ENCODE data around the gene PAPOLA. TPM values are rescaled to one million over a fixed set of nuclear protein-coding genes. Genes with fewer than 3 reads are reported as not detected.

The PAPOLA gene
- total RNA-seq, 1 donor from 2014 or later: 137 TPM

GRCh38 chr14:96581902-96582301 is 79.7 kb downstream of the PAPOLA start:
- intact Hi-C loops (cut with DNase I): no loop called here
- DNase-seq (ENCODE audit: low spot score): peak; percentile 9

GRCh38 chr14:96582411-96582961 is 80.3 kb downstream of the PAPOLA start:
- intact Hi-C loops (cut with DNase I): no loop called here
- DNase-seq (ENCODE audit: low spot score): peak; percentile 68

- DNase-seq (ENCODE audit: low spot score): peak; percentile 44
- intact Hi-C loops (cut with DNase I): no loop called here
Observed at GRCh38 chr14:96582995-96583394, 80.8 kb downstream of the PAPOLA start.

- intact Hi-C loops (cut with DNase I): no loop called here
- DNase-seq (ENCODE audit: low spot score): peak; percentile 67
Observed at GRCh38 chr14:96583569-96584041, 81.4 kb downstream of the PAPOLA start.

- peak; percentile 73 for DNase-seq (ENCODE audit: low spot score)
- intact Hi-C loops (cut with DNase I): no loop called here
Observed at GRCh38 chr14:96584199-96584906, 82.2 kb downstream of the PAPOLA start.

GRCh38 chr14:96584907-96585671 is 82.9 kb downstream of the PAPOLA start:
- intact Hi-C loops (cut with DNase I): no loop called here
- peak; percentile 15 for DNase-seq (ENCODE audit: low spot score)

GRCh38 chr14:96585672-96586013 is 83.5 kb downstream of the PAPOLA start:
- intact Hi-C loops (cut with DNase I): no loop called here
- no peak for DNase-seq (ENCODE audit: low spot score)

GRCh38 chr14:96586056-96586455 is 83.9 kb downstream of the PAPOLA start:
- intact Hi-C loops (cut with DNase I): no loop called here
- DNase-seq (ENCODE audit: low spot score): peak; percentile 27

GRCh38 chr14:96586921-96587822 is 85.0 kb downstream of the PAPOLA start:
- intact Hi-C loops (cut with DNase I): no loop called here
- DNase-seq (ENCODE audit: low spot score): peak; percentile 58

GRCh38 chr14:96587823-96588385 is 85.7 kb downstream of the PAPOLA start:
- intact Hi-C loops (cut with DNase I): no loop called here
- peak; percentile 65 for DNase-seq (ENCODE audit: low spot score)

GRCh38 chr14:96588410-96589257 is 86.5 kb downstream of the PAPOLA start:
- intact Hi-C loops (cut with DNase I): no loop called here

GRCh38 chr14:96589577-96589976 is 87.4 kb downstream of the PAPOLA start:
- intact Hi-C loops (cut with DNase I): no loop called here
- peak; percentile 41 for DNase-seq (ENCODE audit: low spot score)

More at GRCh38 chr14:96588410-96589257, 86.5 kb downstream of the PAPOLA start:
- peak; percentile 41 for DNase-seq (ENCODE audit: low spot score)

GRCh38 chr14:96590190-96590864 is 88.1 kb downstream of the PAPOLA start:
- peak; percentile 43 for DNase-seq (ENCODE audit: low spot score)
- intact Hi-C loops (cut with DNase I): no loop called here

GRCh38 chr14:96592591-96593386 is 90.6 kb downstream of the PAPOLA start:
- peak; percentile 73 for DNase-seq (ENCODE audit: low spot score)
- intact Hi-C loops (cut with DNase I): no loop called here

GRCh38 chr14:96594961-96595360 is 92.8 kb downstream of the PAPOLA start:
- DNase-seq (ENCODE audit: low spot score): no peak
- intact Hi-C loops (cut with DNase I): no loop called here

GRCh38 chr14:96597680-96598079 is 95.5 kb downstream of the PAPOLA start:
- no peak for DNase-seq (ENCODE audit: low spot score)
- intact Hi-C loops (cut with DNase I): no loop called here

GRCh38 chr14:96598332-96598928 is 96.2 kb downstream of the PAPOLA start:
- no peak for DNase-seq (ENCODE audit: low spot score)
- intact Hi-C loops (cut with DNase I): no loop called here
